Suprapubic skin (tissue), 4 donors: ENCODE results near the gene DCTD.

Source experiments
- EP300 ChIP-seq: sonication (generic); formaldehyde crosslinking; IDR thresholded peaks from one replicate; pipeline ENCODE4 v1.6.1; 2017; ENCODE audit warnings: antibody characterized with exemption
- POLR2A ChIP-seq, 2 donors: fragments of 450-650 bp; IDR thresholded peaks; one replicate each; pipeline ENCODE4 v1.6.1; 2017; ENCODE audit warnings: antibody characterized with exemption in 2 of 2, mild to moderate bottlenecking in 2 of 2, moderate library complexity in 2 of 2
- POLR2AphosphoS5 ChIP-seq, 3 donors: sonication (generic); formaldehyde crosslinking; IDR thresholded peaks; one replicate each; pipeline ENCODE4 v1.6.1; 2017; ENCODE audit warnings: antibody characterized with exemption in 3 of 3
- TF ChIP-seq, protein P1 (sequence below), 2 donors: fragments of 200-600 bp in 1 of 2; fragments of 450-650 bp in 1 of 2; sonication (generic) in 1 of 2; IDR thresholded peaks; one replicate each; pipeline ENCODE4 v1.5.1; 2016 to 2019; ENCODE audit warnings: antibody characterized with exemption in 2 of 2, mild to moderate bottlenecking in 1 of 2, moderate library complexity in 1 of 2

DNA sequence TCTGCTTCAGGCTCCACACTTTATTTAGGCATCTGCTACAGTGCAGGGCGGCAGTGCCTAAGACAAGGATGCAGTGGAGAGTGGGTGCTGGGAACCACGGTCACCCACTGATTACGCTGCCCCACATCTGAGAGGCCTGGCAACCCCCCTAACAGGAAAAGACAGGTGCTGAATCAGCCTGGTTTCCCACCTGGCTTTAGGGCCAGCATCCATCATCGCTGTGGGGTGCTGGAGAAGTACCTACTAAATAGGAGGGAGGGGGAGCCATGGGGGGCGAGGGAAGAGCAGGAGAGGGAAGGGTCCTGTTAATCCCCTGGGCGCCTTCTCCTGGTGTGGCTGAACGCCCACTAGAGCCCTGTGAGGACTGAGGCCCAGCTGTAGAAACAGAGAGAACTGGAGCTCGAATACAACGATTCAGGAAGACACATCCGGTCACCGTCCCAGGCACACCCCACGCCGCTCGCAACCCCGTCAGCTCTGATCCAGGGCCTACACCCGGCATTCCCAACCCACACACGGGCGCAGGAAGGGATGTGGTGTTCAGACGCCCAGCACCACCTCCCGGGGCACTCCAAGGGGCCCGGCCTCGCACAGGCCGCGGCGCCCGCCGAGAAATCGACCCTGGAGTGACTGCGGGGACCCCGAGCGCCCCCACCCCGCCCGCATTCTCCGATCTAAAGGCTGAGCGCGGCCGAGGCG is 554 bp downstream of the DCTD start:
- TF ChIP-seq, protein P1, sequence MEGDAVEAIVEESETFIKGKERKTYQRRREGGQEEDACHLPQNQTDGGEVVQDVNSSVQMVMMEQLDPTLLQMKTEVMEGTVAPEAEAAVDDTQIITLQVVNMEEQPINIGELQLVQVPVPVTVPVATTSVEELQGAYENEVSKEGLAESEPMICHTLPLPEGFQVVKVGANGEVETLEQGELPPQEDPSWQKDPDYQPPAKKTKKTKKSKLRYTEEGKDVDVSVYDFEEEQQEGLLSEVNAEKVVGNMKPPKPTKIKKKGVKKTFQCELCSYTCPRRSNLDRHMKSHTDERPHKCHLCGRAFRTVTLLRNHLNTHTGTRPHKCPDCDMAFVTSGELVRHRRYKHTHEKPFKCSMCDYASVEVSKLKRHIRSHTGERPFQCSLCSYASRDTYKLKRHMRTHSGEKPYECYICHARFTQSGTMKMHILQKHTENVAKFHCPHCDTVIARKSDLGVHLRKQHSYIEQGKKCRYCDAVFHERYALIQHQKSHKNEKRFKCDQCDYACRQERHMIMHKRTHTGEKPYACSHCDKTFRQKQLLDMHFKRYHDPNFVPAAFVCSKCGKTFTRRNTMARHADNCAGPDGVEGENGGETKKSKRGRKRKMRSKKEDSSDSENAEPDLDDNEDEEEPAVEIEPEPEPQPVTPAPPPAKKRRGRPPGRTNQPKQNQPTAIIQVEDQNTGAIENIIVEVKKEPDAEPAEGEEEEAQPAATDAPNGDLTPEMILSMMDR (IDR thresholded peaks at IDR 0.05): no peak
- TF ChIP-seq POLR2AphosphoS5 (IDR thresholded peaks at IDR 0.05): peak in 1 of 3 donors; percentile 13
- TF ChIP-seq POLR2A (IDR thresholded peaks at IDR 0.05): no peak
- TF ChIP-seq EP300: no peak
